Ishikawa (cell line): ENCODE measurements around the gene BMPR1B.

ENCODE experiments used
- CEBPB ChIP-seq: IDR thresholded peaks from 2 replicates; pipeline ENCODE4 v1.6.1; 2012
- CREB1 ChIP-seq: IDR thresholded peaks from 2 replicates; pipeline ENCODE4 v1.6.1; 2012; ENCODE audit warnings: low read depth
- EGR1 ChIP-seq: IDR thresholded peaks from 2 replicates; pipeline ENCODE4 v1.6.1; 2012
- EP300 ChIP-seq: IDR thresholded peaks from 2 replicates; pipeline ENCODE4 v1.6.1; 2012; ENCODE audit warnings: borderline replicate concordance
- FOXM1 ChIP-seq: IDR thresholded peaks from 2 replicates; pipeline ENCODE4 v1.6.1; 2012; ENCODE audit warnings: low read depth, borderline replicate concordance
- NFIC ChIP-seq: IDR thresholded peaks from 2 replicates; pipeline ENCODE4 v1.6.1; 2012
- RAD21 ChIP-seq: IDR thresholded peaks from 2 replicates; pipeline ENCODE4 v1.6.1; 2012; ENCODE audit warnings: low read depth
- REST ChIP-seq: IDR thresholded peaks from 2 replicates; pipeline ENCODE4 v1.6.1; 2012; ENCODE audit warnings: low read depth, mild to moderate bottlenecking
- TAF1 ChIP-seq: IDR thresholded peaks from 2 replicates; pipeline ENCODE4 v1.6.1; 2012; ENCODE audit warnings: low read depth, mild to moderate bottlenecking
- TCF12 ChIP-seq: IDR thresholded peaks from 2 replicates; pipeline ENCODE4 v1.6.1; 2012; ENCODE audit warnings: low read depth
- TEAD4 ChIP-seq: IDR thresholded peaks from 2 replicates; pipeline ENCODE4 v1.6.1; 2012
- YY1 ChIP-seq: IDR thresholded peaks from 2 replicates; pipeline ENCODE4 v1.6.1; 2012; ENCODE audit warnings: low read depth
- ZBTB7A ChIP-seq: IDR thresholded peaks from 2 replicates; pipeline ENCODE4 v1.6.1; 2012; ENCODE audit warnings: low read depth
- TF ChIP-seq, protein P1 (sequence below): IDR thresholded peaks from 2 replicates; pipeline ENCODE4 v1.6.1; 2012

GRCh38 chr4:94965852-94966251, 208.1 kb downstream of the BMPR1B start:
- TF ChIP-seq YY1 (no peak), RAD21 (no peak), ZBTB7A (no peak), EGR1 (no peak), NFIC (no peak), TCF12 (no peak), EP300 (no peak), REST (no peak), FOXM1 (no peak), CEBPB (no peak), CREB1 (no peak), TEAD4 (no peak), TAF1 (no peak)
- TF ChIP-seq, protein P1, sequence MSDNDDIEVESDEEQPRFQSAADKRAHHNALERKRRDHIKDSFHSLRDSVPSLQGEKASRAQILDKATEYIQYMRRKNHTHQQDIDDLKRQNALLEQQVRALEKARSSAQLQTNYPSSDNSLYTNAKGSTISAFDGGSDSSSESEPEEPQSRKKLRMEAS, result no peak
